D721Med (cell line): ENCODE results near the gene CDKAL1.

Experiments
- DNase-seq: peaks from one replicate; pipeline ENCODE4 v3.0.0; 2011; ENCODE audit warnings: low spot score; ENCODE audit not compliant: insufficient read length
- FAIRE-seq: peaks from 2 replicates; lab custom pipeline; 2011; peaks lifted over from hg19 to GRCh38; lab: Jason Lieb, UNC
- TF ChIP-seq, protein P1 (sequence below): IDR thresholded peaks from 2 replicates; pipeline ENCODE4 v1.5.1; 2012; ENCODE audit warnings: mild to moderate bottlenecking, control low read depth; ENCODE audit not compliant: insufficient read depth; ENCODE audit errors: missing control alignments

CDKAL1 gene

GRCh38 chr6:21121636-21122136 is 587.4 kb downstream of the CDKAL1 start:
- FAIRE-seq (no peak), DNase-seq (no peak)
- TF ChIP-seq, protein P1, sequence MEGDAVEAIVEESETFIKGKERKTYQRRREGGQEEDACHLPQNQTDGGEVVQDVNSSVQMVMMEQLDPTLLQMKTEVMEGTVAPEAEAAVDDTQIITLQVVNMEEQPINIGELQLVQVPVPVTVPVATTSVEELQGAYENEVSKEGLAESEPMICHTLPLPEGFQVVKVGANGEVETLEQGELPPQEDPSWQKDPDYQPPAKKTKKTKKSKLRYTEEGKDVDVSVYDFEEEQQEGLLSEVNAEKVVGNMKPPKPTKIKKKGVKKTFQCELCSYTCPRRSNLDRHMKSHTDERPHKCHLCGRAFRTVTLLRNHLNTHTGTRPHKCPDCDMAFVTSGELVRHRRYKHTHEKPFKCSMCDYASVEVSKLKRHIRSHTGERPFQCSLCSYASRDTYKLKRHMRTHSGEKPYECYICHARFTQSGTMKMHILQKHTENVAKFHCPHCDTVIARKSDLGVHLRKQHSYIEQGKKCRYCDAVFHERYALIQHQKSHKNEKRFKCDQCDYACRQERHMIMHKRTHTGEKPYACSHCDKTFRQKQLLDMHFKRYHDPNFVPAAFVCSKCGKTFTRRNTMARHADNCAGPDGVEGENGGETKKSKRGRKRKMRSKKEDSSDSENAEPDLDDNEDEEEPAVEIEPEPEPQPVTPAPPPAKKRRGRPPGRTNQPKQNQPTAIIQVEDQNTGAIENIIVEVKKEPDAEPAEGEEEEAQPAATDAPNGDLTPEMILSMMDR: no peak

GRCh38 chr6:21123507-21124436 is 589.5 kb downstream of the CDKAL1 start:
- no peak for FAIRE-seq
- DNase-seq: no peak

DNA sequence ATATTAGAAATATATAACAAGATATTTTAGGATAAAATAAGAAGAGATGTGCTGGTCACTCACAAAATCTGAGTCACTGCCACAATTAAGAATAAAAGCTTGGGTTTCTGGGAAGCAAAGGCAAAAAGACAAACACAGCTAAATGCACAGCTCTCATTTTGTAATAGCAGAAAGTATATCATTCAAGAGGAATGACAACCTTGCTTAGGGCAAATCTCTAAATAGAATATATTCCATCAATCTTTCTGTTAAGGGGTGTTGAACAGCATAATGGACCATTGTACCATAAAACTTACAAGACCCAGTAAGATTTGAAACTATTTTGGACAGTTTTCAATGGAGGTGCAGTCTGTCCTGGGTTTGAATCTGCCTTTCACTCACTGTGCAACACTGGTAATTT is 594.3 kb downstream of the CDKAL1 start:
- TF ChIP-seq, protein P1: no peak
- FAIRE-seq (no peak), DNase-seq (no peak)

More at GRCh38 chr6:21123507-21124436, 589.5 kb downstream of the CDKAL1 start:
- TF ChIP-seq, protein P1: peak; percentile 7

DNA sequence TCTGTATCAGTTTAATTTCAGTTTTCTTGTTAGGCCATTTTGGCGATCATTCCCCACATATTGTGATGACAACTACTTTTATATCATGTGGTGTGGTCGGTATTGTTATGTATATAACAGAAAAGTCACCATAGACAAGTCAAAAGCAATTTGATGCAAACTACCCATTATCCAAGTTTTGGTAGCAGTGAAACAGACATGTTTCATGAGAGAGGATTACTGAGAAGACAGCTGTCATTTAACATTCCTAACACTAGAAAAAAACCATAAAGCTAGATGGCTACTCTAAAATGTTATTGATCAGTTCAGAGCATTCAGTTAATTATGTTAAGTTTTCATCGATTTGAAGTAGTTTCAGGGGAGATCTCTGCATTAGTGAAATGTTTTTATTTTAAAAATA is 597.1 kb downstream of the CDKAL1 start:
- TF ChIP-seq, protein P1: no peak
- DNase-seq: no peak
- FAIRE-seq: peak; percentile 32

DNA sequence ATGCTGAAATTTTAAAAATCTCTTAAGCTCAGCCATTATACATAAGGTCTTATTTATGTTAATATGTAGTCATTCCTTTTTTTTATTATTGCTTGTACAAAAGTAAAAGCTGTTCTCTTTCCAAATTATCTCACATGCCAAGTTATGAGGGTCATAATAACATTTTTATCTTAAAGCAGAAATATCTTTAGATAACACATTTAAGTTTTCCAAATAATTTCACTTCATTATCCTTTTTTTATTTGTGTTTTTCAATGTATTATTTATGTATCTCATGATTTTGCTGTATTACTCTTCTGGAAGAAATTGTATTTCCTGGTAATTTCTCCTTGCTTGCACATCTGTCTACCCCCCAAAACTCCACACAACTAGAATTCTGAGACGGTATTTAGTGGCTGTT is 598.2 kb downstream of the CDKAL1 start:
- FAIRE-seq (no peak), DNase-seq (no peak)
- TF ChIP-seq, protein P1: no peak

- DNase-seq (no peak), FAIRE-seq (no peak)
- TF ChIP-seq, protein P1: no peak
Observed at GRCh38 chr6:21132856-21133838, 598.9 kb downstream of the CDKAL1 start.
